Kidney epithelial cell (primary cell): ENCODE results near the gene SRGAP1. TPM values are rescaled to one million over a fixed set of nuclear protein-coding genes. Genes with fewer than 3 reads are reported as not detected.
"Not testable (repeated sequence)": the region's sequence is repeated elsewhere in the genome, so short reads cannot be mapped to it uniquely, and the experiment has no call there.

ENCODE experiments used
- DNase-seq: peaks from one replicate; pipeline ENCODE4 v3.0.0-alpha.2; 2010; ENCODE audit warnings: low read depth
- H3K27me3 ChIP-seq: 2 replicates; pipeline ENCODE4 v1.6.0; 2011; ENCODE audit warnings: low read length; ENCODE audit not compliant: control insufficient read depth, insufficient read depth
- H3K36me3 ChIP-seq: 2 replicates; pipeline ENCODE4 v1.5.1; 2011; ENCODE audit warnings: low read length; ENCODE audit not compliant: control insufficient read depth, insufficient read depth
- H3K4me3 ChIP-seq: 2 replicates; pipeline ENCODE4 v1.5.1; 2011; ENCODE audit warnings: low read depth, mild to moderate bottlenecking, control low read depth, low read length
- total RNA-seq: library from RNA; depleted of rRNA; stranded (reverse); fragments of >200 nt; gene quantifications from 2 replicates; pipeline ENCODE4 v1.2.3, GENCODE V29; 2015
- TF ChIP-seq, protein P1 (sequence below): IDR thresholded peaks from 2 replicates; pipeline ENCODE4 v1.5.1; 2011; ENCODE audit warnings: mild to moderate bottlenecking, moderate library complexity, low read length, control low read depth, inconsistent platforms; ENCODE audit not compliant: insufficient read depth, poor library complexity, severe bottlenecking

Gene SRGAP1
- total RNA-seq, 1 donor from 2014 or later, result 28.9 TPM

DNA sequence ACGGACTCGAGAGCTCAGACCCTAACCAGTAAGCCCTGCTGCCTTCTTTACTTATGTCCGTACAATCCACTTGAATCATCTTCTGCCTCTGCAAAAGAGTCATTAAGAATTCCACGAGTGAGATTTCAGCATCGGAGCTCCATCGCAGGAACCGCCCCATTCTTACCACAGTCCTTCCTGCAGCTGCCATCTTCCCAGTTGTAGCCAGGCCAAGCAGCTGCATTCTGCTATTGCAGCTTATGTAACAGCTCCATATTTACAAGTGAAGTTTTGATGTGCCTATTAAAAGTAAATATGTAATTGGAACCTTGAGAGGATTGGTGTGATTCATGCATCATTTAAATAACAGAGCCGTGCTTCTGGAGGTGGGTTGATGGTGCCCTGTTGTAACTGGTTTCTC, 220.2 kb downstream of the SRGAP1 start:
- TF ChIP-seq, protein P1, sequence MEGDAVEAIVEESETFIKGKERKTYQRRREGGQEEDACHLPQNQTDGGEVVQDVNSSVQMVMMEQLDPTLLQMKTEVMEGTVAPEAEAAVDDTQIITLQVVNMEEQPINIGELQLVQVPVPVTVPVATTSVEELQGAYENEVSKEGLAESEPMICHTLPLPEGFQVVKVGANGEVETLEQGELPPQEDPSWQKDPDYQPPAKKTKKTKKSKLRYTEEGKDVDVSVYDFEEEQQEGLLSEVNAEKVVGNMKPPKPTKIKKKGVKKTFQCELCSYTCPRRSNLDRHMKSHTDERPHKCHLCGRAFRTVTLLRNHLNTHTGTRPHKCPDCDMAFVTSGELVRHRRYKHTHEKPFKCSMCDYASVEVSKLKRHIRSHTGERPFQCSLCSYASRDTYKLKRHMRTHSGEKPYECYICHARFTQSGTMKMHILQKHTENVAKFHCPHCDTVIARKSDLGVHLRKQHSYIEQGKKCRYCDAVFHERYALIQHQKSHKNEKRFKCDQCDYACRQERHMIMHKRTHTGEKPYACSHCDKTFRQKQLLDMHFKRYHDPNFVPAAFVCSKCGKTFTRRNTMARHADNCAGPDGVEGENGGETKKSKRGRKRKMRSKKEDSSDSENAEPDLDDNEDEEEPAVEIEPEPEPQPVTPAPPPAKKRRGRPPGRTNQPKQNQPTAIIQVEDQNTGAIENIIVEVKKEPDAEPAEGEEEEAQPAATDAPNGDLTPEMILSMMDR, result no peak
- H3K4me3 ChIP-seq, result no peak overlapping the region

DNA sequence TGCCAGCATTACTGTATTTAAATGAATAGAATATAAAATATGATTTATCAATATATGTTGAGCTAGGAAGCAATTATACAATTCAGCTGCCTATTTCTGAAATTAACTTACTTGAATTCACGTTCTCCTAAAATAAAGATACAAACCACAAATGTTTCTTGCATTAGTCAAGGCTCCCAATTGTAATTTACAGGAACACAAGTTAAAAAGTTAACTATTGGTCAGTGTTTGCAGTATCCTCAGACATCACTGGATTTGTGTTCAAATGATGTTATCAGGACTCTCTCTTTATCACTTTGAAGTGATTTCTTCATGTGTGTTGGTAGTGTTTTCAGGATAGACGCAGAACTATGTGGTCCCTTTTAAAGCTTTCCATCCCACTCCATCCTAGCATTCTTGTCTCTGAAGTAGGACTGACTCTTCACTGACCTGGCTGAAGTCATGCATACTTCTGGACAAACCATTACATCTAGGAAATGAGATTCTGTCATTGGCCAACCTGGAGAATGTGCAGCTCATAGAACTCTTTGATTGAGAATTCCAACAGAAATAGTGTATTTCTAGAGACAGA, 221.5 kb downstream of the SRGAP1 start:
- DNase-seq, result peak; percentile 70
- no peaks in the 10 kb centered on the region for H3K36me3 ChIP-seq
- no peak overlapping the region for H3K4me3 ChIP-seq
- H3K27me3 ChIP-seq, result no peaks in the 10 kb centered on the region
- TF ChIP-seq, protein P1, result no peak

More for the DNA sequence above, 220.2 kb downstream of the SRGAP1 start:
- Histone ChIP-seq H3K36me3 (no peaks in the 10 kb centered on the region), H3K27me3 (no peaks in the 10 kb centered on the region)
- no peak for DNase-seq

DNA sequence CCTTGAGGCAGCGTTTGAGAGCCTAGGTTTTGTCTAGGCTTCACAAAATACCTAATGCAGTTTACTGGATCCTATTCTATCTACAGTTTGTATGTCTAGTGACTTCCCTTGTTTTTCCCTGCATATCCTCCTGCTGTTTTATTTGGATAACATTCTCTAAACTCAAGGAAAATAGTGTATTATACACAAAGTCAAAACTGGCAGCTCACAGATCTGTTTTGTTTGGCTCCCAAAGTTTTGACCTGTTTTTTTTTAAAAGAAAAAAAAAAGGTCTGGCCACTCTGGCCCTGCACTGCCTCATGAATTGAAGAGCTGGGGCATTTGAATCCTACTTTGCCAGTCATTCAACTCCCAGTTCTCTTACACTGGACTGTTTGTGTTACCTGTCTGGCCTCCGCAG, 222.3 kb downstream of the SRGAP1 start:
- Histone ChIP-seq H3K36me3 (no peaks in the 10 kb centered on the region), H3K4me3 (no peak overlapping the region), H3K27me3 (no peaks in the 10 kb centered on the region)
- TF ChIP-seq, protein P1, result no peak
- no peak for DNase-seq

DNA sequence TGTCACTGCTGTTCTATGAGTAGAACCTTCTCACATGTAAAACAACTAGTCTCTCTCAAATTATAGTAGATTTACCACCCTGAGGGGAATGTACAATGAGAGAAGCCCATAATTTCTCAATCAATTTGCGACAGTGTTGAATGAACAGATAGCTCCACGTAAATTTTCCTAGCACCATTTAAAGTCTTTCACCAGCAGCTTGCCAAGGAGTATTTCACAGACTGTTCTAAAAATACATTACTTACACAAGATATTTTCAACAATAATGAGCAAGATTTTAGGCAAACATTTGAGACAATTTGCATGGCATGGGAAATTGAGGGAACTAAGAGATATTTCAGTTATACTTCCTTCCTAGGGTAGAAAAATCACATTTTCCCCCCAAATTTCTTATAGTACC, 226.0 kb downstream of the SRGAP1 start:
- DNase-seq, result no peak
- H3K4me3 ChIP-seq, result no peak overlapping the region
- H3K36me3 ChIP-seq, result no peaks in the 10 kb centered on the region
- no peaks in the 10 kb centered on the region for H3K27me3 ChIP-seq
- TF ChIP-seq, protein P1, result no peak

DNA sequence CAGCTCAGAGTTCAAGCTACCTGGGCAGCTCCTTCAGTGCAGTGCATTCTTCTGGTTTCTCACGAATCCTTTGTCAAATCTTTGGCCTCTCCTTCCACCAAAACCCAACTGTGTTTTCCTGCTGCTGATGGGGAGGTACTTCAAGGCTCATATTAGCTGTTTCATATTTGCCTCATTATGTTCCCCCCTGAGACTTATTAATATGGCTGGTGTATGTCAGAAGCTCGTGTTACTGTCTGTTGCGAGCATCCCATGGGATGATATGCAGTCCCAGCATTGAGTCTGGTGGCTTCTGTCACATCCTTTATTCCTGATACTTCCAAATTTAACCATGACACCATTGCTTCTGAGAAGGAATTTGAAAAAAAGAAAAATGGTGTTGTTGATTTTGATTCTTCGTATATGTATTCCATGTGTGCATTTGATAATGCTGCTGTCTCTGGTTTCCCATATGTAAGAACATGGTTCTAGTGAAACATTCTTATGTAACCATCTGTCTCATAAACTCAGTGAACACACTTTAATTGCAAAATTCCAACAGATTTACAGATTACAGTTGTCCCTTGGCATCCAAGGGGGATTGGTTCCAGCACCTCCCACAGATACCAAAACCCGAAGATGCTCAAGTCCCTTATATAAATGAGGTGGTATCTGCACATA, 228.5 kb downstream of the SRGAP1 start:
- TF ChIP-seq, protein P1, result no peak
- H3K4me3 ChIP-seq, result no peak overlapping the region
- no peak for DNase-seq
- H3K27me3 ChIP-seq, result no peaks in the 10 kb centered on the region
- no peaks in the 10 kb centered on the region for H3K36me3 ChIP-seq

DNA sequence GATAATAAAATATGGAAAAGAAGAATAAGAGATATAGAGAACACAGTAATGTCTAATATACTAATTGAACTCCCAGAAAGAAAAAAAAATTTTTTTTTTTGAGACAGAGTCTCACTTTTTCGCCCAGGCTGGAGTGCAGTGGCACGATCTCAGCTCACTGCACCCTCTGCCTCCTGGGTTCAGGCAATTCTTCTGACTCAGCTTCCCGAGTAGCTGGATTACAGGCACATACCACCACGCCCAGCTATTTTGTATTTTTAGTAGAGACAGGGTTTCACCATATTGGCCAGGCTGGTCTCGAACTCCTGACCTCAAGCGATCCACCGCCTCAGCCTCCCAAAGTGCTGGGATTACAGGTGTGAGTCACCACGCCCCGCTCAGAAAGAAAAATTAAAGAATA, 232.1 kb downstream of the SRGAP1 start:
- H3K4me3 ChIP-seq, H3K36me3 ChIP-seq, H3K27me3 ChIP-seq, DNase-seq: not testable (repeated sequence)
